GM12892 (cell line): Measurements from ENCODE around the gene PPP6R2.

ENCODE experiments used
- DNase-seq: peaks from one replicate; pipeline ENCODE4 v3.0.0; 2011; ENCODE audit not compliant: insufficient read length
- FAIRE-seq: peaks from 2 replicates; lab custom pipeline; 2011; peaks lifted over from hg19 to GRCh38; lab: Jason Lieb, UNC
- POLR2A ChIP-seq: IDR thresholded peaks from 2 replicates; pipeline ENCODE4 v1.6.1; 2011; ENCODE audit warnings: low read depth, low read length, control low read depth
- POLR2AphosphoS5 ChIP-seq: IDR thresholded peaks from 2 replicates; pipeline ENCODE4 v1.6.1; 2011; ENCODE audit warnings: low read depth, low read length, control low read depth
- TAF1 ChIP-seq: IDR thresholded peaks from 2 replicates; pipeline ENCODE4 v1.6.1; 2011; ENCODE audit warnings: low read depth, mild to moderate bottlenecking, control low read depth, low read length, borderline replicate concordance

The PPP6R2 gene

DNA sequence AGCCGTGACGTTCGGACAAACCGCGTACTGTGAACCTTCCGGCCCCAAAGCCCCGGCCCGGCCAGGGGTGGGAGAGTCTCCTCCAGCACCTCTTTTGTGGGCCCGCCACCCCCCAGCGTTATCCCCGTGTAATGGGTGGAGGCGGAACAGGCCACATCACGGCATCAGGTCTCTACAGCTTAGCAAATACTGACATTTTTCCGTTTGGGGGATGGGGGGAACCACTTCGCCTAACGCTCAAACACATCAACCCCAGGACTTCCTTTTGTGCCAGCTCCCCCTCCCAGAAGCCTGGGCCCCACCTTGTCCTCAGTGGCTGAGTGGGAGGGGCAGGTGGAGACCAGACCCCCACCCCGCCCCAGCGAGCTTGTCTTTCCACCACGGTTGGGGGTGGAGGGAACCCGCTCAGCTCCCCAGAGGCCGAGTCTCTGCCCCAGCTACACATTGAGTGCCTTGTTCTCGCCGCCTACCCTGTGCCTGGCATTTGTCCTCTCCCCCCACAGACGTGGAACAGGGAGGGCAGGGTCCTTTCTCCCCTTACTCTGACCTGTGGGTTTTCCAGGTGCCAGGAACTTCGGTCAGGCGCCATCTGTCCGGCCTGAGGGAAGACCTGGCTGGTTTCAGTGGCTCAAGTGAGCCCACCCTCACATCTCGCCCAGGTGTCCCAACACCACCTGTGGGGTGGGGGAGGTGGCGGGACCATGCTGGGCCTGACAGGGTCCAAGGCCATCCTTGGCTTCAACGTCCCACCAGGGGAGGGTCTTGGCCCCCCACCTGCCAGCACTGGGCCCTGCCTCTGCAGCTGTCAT, 102.1 kb downstream of the PPP6R2 start:
- DNase-seq (no peak), FAIRE-seq (no peak)
- no peak for TF ChIP-seq TAF1
- TF ChIP-seq POLR2AphosphoS5, result 0 out of 2 replicates have a peak, but pooled peaks have one; percentile 7

DNA sequence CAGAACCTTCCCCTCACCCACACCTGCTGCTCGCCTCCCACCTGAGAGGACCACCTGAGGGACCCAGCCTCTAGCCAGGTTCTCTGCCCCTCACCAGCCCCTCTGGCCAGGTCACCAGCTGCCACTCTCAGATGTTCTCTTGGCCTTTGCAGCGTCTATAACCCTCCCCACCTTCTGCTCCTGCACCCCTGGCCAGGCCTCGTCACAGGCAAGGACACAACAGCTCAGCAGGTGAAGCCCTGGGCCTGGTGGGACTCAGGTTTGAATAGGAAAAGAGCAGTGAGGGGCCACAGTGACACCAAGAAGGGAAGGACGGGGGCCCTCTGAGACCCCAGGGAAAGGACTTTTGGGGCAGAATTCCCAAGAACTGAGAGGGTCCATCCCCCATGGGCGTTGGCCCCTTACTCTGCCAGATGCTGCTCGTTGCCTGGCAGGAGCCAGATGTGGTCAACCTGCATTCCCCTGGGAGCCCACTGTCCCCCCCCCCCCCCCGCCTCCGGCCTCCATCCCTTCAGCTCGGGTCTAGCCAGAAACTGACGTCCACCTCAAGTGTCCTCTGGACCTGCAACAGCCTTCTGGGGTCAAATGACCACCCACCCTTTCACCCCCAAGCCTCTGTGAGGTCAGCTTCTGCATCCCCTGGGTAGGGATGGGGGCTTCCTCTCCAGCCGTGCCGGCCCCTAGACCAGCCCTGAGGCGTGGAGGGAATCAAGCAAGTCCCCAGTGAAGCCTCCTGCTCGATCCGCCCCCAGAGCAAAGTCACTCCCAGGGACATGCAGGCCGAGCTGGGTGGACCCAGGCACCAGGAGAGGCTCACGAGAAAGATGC, 103.0 kb downstream of the PPP6R2 start:
- TF ChIP-seq POLR2AphosphoS5, result no peak
- TF ChIP-seq POLR2A, result no peak
- TF ChIP-seq TAF1, result no peak
- DNase-seq (no peak), FAIRE-seq (no peak)

DNA sequence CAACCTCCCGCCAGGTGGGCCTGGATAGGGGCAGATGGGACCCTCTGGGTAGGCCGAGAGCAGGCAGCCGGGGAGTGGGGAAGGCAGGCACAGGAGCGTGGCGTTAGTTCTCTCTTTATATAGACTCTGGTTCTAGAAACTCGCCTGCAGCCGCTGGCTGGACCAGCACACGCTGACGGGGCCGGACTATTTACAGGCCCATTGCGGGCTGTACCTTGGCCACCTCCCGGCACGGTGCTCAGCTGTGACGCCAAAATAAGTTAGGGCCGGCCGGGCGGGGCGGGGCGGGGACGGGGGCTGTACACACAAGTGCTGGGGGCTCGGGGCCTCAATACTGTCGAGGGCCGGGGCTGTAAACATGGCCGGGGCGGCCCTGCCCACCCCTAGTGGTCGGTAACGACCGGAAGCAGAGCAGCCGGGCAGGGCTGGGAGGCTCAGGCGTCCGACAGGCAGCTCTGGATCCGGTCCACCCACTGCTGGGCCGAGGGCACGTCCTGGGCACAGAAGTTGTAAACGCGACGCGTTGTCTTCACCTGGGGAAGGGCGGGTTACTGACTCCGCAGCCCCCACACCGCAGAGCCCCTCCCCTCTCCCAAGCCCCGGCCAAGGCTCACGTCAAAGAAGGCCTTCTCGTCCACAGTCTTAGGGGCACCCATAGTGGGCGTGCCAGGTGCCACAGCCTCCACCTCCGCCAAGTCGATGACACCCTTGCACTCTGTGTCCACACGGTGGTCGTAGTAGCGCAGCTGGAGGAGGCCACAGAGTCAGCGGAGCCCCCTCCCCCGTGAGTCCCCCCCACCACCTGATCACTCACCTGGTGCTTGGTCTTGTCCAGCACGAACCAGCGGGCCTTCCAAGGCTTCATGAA, 103.8 kb downstream of the PPP6R2 start:
- TF ChIP-seq POLR2A (no peak), POLR2AphosphoS5 (no peak; the same call in 1 of the 2 replicates), TAF1 (no peak)
- DNase-seq (no peak), FAIRE-seq (no peak)

DNA sequence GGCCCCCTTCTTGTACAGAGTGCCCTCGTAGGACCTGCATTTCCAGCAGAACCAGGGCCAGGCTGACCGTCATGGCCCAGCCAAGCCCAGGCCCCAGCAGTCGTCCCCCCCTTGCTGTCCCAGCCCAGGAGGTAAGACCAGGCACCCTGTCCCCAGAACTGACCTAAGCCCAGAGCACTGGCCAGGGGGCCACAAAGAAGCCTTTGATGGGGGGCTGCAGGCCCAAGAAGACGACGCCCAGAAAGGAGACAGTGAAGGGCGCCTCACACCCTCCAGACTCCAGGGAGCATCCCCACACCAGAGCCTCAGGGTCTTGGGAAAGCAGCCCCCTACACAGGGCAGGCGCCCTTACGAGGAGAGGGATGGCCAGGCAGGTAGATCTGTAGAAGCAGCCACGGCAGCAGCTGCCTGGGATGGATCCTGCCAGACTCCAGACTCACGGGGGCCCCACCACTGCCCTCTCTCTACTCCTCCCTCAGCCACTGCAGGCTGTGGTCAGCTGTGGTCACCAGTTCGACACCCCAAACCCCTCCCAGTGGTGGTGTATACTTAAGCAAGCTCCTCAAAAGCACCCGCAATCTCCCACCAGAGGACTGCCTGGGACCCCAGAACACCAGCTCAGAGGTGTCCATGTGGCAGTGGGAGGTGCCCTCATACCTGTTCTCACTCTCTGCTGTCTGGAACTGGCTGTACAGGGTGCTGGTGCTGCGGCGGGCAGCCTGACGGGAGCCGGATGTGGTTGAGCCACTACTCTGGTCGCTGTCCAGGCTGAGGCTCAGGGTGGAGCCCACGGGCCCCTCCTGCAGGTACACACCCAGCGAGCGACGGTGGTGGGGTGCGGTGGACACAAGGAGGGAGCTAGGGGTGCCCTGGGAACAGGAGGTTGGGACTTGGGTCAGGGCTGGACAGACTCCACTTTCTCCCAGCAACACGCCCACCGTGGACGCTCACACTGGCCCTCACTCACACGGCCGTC, 104.7 kb downstream of the PPP6R2 start:
- no peak for FAIRE-seq
- no peak for DNase-seq
- no peak for TF ChIP-seq POLR2A

DNA sequence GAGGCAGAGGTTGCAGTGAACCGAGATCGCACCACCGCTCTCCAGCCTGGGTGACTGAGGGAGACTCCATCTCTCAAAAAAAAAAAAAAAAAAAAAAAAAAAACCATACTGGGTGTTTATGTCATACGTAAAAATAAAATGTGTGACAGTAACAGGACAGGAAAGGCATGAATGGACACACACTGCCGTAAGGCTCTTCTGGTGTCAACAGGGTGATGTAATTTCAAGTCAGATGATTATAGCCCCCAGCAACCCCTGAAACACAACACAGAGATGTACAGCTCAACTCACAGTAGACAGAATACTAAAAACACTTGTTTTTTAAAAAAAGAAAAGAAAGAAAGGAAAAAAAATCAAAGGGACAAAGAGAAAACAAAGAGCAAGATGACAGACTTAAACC, 109.5 kb downstream of the PPP6R2 start:
- TF ChIP-seq POLR2AphosphoS5, result no peak
- DNase-seq (no peak), FAIRE-seq (no peak)

DNA sequence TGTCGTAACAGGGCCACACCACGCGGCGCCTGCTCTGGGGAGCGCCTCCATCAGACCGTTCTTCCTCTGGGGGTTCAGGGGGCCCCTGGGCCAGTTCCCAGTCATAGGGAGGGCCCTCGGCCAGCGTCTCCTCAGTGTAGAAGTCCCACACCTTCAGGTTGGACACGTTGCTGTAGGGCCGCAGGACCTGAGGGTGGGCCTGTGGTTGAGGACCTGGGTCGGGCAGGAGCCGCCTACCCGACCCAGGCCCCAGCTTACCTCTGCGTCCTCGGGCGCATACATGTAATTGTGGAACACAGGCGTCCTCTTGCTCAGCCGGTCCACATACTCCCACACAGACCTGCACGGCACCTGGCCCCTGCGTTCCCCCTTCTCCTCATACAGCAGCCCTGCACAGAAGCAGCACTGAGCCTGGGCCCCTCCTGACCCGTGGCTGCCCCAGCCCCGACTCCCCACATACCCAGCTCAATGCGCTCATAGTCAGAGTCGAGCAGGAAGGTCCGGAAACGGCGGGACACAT, 111.5 kb downstream of the PPP6R2 start:
- FAIRE-seq (no peak), DNase-seq (no peak)
- TF ChIP-seq POLR2AphosphoS5, result no peak
- TF ChIP-seq TAF1, result no peak
- no peak for TF ChIP-seq POLR2A

DNA sequence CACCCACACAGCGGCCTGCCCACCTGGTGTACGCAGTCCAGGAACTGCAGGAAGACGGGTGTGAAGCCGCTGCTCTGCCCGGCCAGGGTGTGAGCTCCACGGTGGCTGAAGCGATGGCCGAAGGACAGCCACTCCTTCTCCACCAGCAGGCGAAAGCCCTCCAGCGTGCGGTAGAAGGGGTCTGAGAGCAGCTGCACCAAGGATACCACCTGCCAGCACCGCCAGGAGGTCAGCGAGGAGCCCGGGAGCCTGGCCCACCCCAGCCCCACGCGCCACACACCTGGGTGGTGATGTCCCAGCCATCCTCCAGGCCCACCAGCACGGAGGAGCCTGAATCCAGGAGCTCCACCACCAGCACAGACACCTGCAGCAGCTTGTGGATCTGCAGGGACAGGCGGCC, 112.1 kb downstream of the PPP6R2 start:
- DNase-seq, result no peak
- no peak for FAIRE-seq
- TF ChIP-seq POLR2A, result no peak
- TF ChIP-seq POLR2AphosphoS5, result no peak
- TF ChIP-seq TAF1, result no peak

DNA sequence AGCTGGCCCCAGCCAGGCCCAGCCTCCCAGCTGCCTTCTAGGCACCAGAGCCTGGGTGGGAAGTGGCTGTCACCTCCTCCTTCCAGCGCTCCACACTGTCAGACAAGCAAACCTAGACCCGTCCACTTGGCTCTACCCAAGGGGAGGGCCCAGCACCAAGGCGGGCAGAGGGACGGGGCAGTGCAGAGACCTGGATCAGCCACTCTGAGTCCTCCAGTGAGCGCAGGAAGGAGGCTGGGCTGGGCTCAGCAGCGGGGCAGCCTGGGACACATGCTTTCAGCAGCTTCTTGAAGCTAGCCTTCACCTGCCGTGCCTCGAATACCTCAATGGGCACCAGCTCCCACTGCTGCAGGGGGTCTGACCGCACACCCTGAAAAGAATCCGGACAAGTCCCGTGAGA, 112.9 kb downstream of the PPP6R2 start:
- no peak for TF ChIP-seq POLR2A
- no peak for TF ChIP-seq POLR2AphosphoS5
- no peak for TF ChIP-seq TAF1
- no peak for DNase-seq
- no peak for FAIRE-seq

DNA sequence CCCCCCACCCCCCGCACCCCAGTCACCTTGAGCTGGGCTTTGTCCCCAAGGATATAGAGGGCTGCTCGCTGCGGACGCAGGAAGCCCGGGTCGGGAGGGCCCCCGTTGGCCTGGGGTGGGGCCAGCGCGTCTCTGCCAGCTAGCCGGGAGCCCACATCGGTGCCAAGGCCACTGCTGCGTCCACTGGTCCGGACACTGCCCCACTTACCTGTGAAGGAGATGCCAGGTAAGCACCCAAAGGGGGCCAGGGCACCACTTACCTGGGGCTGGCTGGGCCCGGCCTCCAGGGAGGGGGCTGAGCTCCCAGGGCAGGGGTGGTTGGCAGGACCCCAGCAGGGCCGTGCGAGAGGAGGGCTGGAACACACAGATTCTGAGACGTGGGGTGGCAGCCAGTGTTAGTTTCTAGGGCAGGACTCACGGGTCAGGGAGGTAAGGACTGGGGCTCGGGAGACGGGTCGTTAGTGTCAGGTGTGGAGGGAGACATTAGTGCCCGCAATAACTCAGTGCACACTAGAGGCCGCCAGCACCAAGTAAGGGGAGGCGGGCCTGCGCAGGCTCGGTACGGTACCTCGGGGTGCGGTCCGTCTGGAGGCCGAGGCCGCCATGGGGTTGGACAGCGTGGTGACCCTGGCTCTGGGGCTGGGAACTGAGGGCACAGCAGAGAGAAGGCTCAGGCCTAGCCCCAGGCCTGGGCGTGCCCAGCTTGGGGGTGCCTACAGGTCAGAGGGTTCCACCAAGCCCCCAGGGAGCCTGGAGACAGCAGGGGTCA, 113.5 kb downstream of the PPP6R2 start:
- FAIRE-seq, result no peak
- DNase-seq, result no peak
- TF ChIP-seq POLR2AphosphoS5 (no peak), POLR2A (no peak), TAF1 (no peak)
